ENCODE results near the gene NDOR1.

The NDOR1 gene

DNA sequence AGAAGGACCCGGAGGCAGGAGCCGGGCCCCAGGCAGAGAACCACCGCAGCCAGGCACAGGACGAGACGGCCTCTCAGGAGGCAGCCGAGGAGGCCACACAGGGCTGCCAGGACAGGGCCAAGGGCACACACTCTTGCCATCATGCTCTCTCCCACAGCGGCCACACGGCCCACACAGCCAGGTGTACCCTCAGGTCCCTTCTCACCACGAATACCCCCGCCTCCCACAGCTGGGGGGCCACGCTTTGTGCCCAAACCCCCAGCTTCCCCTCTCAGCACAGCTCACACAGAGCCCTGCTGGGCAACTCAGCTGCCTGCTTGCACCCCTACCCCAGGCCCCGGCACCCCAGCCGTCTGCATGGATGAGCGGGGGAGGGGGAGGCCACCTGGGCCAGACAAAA, 11.7 kb upstream of the NDOR1 start:
- no peak for DNase-seq (ENCODE audit: low spot score)
- TF ChIP-seq, protein P1, sequence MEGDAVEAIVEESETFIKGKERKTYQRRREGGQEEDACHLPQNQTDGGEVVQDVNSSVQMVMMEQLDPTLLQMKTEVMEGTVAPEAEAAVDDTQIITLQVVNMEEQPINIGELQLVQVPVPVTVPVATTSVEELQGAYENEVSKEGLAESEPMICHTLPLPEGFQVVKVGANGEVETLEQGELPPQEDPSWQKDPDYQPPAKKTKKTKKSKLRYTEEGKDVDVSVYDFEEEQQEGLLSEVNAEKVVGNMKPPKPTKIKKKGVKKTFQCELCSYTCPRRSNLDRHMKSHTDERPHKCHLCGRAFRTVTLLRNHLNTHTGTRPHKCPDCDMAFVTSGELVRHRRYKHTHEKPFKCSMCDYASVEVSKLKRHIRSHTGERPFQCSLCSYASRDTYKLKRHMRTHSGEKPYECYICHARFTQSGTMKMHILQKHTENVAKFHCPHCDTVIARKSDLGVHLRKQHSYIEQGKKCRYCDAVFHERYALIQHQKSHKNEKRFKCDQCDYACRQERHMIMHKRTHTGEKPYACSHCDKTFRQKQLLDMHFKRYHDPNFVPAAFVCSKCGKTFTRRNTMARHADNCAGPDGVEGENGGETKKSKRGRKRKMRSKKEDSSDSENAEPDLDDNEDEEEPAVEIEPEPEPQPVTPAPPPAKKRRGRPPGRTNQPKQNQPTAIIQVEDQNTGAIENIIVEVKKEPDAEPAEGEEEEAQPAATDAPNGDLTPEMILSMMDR (IDR thresholded peaks at IDR 0.05; ENCODE audit: extremely low read depth, insufficient read depth, missing control alignments), result no peak
- in situ Hi-C loops (cut with MboI; ENCODE audit: low pct_unique_long_range_greater_than_20kb, low sequenced_read_pairs, unreplicated experiment), result no loop called here

DNA sequence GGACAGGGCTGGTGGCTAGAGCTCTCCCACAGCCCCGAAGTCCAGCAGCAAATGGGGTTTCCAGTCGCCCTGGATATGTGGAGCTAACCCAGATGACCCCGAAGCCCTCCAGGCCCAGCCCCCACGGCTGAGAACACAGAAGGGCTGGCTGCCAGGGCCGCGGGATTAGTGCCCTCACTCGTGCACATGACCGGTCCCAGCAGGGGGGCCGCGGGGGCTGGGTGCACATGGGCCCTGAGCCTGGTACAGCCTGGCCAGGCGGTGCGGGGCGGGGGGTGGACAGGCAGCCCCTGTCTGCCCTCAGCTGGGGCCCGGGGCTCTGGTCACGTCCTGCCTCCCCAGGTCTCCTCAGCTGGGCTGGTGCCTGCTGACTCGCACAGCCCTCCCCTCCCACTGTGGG, 11.1 kb upstream of the NDOR1 start:
- TF ChIP-seq, protein P1 (IDR thresholded peaks at IDR 0.05; ENCODE audit: extremely low read depth, insufficient read depth, missing control alignments), result no peak
- no peak for DNase-seq (ENCODE audit: low spot score)
- in situ Hi-C loops (cut with MboI; ENCODE audit: low pct_unique_long_range_greater_than_20kb, low sequenced_read_pairs, unreplicated experiment), result no loop called here

DNA sequence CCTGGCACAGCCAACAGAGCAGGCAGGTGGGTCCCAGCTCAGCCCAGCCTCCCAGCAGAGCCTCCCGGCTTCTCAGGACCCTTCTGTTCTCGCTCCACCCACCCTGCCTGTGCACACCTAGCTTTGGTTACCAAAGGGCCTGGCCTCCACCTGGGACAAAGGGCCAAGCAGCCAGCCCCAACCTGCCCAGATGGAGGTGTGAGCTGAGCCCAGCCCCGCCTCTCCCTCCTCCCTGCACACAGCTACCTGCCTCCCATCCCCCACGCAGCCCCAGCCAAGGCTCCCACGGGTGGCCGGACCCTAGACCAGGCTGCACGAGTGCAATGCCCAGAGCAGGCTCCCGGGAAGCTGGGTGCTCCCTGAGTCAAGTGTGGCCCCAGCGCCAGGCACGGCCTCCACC, 10.6 kb upstream of the NDOR1 start:
- in situ Hi-C loops (cut with MboI; ENCODE audit: low pct_unique_long_range_greater_than_20kb, low sequenced_read_pairs, unreplicated experiment), result no loop called here
- DNase-seq (ENCODE audit: low spot score), result no peak

DNA sequence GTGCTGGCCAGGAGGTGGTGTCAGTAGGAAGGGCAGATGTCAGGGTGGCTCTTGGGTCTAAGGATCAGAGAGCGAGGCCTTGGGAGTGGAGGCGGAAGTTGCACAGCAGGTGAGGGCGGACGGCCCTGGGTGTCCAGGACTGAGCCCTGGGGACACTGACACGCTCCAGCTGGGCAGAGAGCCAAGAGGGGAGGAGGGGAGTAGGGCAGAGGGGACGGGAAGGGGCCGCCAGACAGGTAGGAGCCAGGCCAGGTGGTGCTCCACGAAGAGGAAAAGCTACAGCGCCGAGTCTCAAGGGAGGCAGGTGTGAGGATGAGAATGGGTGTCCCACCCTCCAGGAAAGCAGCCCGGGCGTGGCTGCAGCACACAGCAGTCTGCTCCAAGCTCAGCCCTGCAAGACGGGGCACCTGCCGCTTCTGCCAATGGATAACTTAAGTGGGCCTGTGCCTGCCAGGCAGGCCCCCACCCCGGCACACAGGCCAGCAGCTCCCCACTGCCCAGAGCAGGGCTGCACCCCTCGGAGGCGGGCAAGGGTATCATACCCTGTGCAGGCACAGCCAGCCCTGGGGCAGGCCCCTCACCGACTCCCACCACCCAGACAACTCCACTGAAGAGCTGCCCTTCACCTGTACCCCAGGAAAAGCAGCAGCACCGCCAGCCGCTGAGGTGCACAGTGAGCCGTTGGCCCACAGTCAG, 9.8 kb upstream of the NDOR1 start:
- TF ChIP-seq, protein P1 (IDR thresholded peaks at IDR 0.05; ENCODE audit: extremely low read depth, insufficient read depth, missing control alignments), result no peak
- no peak for DNase-seq (ENCODE audit: low spot score)
- in situ Hi-C loops (cut with MboI; ENCODE audit: low pct_unique_long_range_greater_than_20kb, low sequenced_read_pairs, unreplicated experiment), result no loop called here

More for the DNA sequence above, 10.6 kb upstream of the NDOR1 start:
- TF ChIP-seq, protein P1 (IDR thresholded peaks at IDR 0.05; ENCODE audit: extremely low read depth, insufficient read depth, missing control alignments), result no peak

DNA sequence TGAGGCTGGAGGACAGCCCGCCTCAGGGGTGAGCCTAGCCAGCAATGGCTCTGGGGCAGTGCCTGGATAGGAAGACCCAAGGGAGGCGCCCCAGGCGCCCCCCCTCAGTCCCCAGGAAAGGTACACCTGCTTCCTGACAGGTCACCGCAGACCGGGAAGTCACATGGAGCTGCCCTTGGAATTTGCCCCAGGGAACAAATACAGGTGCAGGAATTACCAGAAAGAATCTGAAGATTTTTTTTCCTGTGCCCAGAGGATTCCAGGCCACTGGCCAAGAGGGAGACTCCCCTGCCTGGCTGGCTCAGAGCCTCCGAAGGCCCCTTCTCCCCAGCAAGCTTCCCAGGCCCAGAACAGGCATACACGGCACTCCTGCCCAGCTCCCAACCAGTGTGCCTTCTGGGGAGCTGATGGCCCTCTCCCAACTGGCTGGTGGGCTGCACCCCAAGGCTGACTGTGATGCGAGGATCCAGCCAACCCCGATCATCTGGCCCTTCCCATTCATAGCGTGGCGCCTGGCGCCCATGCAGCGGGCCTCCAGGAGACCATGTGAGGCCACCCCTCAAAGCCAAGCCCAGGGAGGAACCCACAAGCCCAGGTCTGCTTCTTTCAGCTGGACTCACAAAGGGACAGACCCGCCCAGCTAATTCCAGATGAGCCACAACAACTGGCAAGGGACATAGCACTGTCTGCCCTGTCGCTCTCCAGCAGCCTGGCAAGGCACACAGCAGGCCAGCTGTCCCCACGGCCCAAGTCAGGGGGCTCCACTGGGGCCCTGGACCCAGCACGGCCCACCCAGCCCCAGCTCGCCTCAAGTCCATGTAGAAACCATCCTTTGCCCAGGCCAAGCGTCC, 7.2 kb upstream of the NDOR1 start:
- no peak for DNase-seq (ENCODE audit: low spot score)
- in situ Hi-C loops (cut with MboI; ENCODE audit: low pct_unique_long_range_greater_than_20kb, low sequenced_read_pairs, unreplicated experiment), result no loop called here
- TF ChIP-seq, protein P1 (IDR thresholded peaks at IDR 0.05; ENCODE audit: extremely low read depth, insufficient read depth, missing control alignments), result no peak

DNA sequence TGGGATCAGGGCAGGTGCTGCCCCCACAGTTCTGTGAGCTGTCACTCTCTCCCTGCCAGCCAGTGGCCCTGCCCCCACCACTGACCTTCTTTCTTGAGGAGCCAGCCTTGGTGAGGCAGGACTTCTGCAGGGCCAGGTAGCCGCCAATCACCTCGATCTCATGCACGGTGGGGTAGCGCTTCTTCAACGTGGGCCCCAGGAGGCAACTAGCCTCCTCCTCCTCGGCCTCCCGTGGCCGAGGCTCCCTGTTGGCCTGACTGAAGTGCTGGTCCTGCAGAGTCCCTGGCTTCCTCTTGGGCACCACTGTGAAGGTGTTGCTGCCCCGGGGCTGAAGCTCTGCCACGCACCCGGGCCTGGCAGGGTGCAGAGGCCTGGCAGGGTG, 6.6 kb upstream of the NDOR1 start:
- in situ Hi-C loops (cut with MboI; ENCODE audit: low pct_unique_long_range_greater_than_20kb, low sequenced_read_pairs, unreplicated experiment), result no loop called here
- TF ChIP-seq, protein P1 (IDR thresholded peaks at IDR 0.05; ENCODE audit: extremely low read depth, insufficient read depth, missing control alignments), result no peak
- no peak for DNase-seq (ENCODE audit: low spot score)

All from GM13977 (cell line).